ENCODE data around the gene EIF2B2. TPM values are rescaled to one million over a fixed set of nuclear protein-coding genes. Genes with fewer than 3 reads are reported as not detected.

Gene EIF2B2
- total RNA-seq, 4 donors from 2014 or later: 23.3 to 58.0 (median 45.9) TPM

DNA sequence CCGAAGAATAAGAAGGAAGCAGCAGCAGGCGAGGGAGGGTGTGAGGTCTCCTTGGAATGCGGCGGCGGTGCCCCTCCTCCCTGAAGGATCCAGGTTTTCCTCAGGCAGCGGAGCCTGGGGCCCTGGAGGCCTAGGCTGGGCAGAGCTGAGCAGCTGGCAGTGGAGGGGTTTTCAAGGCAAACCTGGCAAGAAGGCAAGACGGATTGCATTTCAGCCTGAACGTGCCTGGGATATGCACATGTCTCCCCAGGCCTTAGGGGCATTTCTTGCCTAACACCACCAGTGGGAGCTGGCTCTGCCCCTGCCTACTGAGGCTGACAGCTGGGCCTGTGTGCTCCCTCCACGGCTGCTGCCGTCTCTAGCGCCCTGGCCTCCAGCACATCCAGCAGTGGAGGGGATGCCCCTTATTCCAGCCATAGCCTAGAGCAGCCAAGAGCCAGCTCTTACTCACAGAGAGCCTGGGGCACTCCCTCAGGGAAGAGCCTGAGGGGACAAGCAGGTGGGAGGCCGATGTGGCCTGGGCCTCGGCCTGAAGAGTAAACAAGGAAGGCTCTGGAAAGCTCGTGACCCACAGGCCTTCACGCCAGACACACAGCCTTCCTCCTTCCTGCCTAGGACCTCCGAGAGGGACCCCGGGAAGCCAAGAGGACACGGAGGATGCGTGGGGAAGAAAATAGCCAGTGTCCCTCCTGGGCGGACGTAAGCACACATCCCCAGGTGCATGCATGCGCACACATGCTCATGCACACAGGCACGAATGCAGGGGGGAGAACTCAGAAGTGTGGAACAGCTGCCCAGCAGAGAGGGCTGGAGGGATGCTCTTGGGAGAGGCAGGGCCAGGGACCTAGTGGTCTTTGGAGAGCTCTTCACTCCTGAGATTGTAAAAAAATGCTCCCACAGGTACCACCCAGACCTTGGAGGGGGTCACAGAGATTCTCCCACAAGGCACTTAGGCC, 23.0 kb upstream of the EIF2B2 start:
- H3K27ac ChIP-seq (replicated peaks in 1 of 4): no peak overlapping the region
- 77% methylated on average over 18 of the region's 23 CpGs for WGBS

GRCh38 chr14:74980398-74980730, 22.4 kb upstream of the EIF2B2 start:
- DNase-seq (ENCODE audit: extremely low spot score): no peak
- H3K9me3 ChIP-seq: no peaks in the 10 kb centered on the region
- H3K4me1 ChIP-seq: peaks cover 16 to 51% (median 38%) of the 10 kb centered on the region in 4 donors
- no peak for TF ChIP-seq POLR2AphosphoS5 (IDR thresholded peaks at IDR 0.05)
- no peak overlapping the region for H3K4me3 ChIP-seq
- no peak overlapping the region for H3K27ac ChIP-seq (replicated peaks in 1 of 4)
- intact Hi-C loops (cut with DNase I): no loop called here
- WGBS: 100% methylated on average over 3 of the region's 4 CpGs
- H3K27me3 ChIP-seq: no peaks in the 10 kb centered on the region
- no peaks in the 10 kb centered on the region for H3K36me3 ChIP-seq

More for the DNA sequence above, 23.0 kb upstream of the EIF2B2 start:
- intact Hi-C loops (cut with DNase I): no loop called here
- Histone ChIP-seq H3K36me3 (no peaks in the 10 kb centered on the region), H3K4me1 (peaks cover 22 to 57% (median 44%) of the 10 kb centered on the region in 4 donors), H3K4me3 (no peak overlapping the region), H3K9me3 (no peaks in the 10 kb centered on the region), H3K27me3 (no peaks in the 10 kb centered on the region)
- TF ChIP-seq CTCF (IDR thresholded peaks at IDR 0.05) (no peak), POLR2A (IDR thresholded peaks at IDR 0.05; ENCODE audit: low read depth) (no peak), EP300 (IDR thresholded peaks at IDR 0.05) (no peak), POLR2AphosphoS5 (IDR thresholded peaks at IDR 0.05) (no peak)
- DNase-seq (ENCODE audit: extremely low spot score): no peak

DNA sequence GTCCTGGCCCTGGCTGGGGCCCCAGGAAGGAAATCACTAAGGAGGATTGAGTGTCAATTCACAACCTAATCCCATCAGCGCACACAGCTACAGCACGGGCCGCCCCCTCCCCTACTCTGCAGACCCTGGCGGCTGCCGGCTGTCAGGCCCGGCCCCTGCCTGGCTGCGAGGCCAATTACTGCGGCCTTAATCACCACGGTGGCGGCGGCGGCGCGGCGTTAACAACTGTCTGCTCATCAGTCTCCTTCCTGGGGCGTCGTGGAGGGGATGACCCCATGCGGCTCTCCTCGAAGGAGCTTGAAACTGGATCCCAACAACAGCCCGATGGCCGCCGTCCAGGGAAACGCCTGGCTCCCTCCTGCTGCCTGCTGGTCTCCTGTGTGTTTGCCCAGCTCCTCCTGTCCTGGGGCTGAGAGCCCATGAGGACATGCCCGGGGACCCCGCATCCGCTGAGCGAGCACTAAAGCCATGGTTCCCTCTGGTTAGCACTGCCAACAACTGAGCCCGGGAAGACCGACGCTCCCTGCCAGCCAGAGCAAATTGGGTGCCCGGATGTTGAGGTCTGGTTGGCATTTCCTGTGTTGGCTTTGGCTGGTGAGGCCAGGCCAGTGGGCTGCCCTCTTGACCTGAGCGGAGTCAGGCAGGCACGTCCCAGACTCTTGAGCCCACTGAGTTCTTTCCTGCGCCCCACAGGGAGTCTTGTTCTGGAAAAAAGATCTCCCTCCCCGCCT, 21.8 kb upstream of the EIF2B2 start:
- no peaks in the 10 kb centered on the region for H3K9me3 ChIP-seq
- TF ChIP-seq CTCF (IDR thresholded peaks at IDR 0.05): no peak
- no peak for TF ChIP-seq POLR2AphosphoS5 (IDR thresholded peaks at IDR 0.05)
- TF ChIP-seq POLR2A (IDR thresholded peaks at IDR 0.05; ENCODE audit: low read depth): no peak
- no peak for TF ChIP-seq EP300 (IDR thresholded peaks at IDR 0.05)
- no peak for DNase-seq (ENCODE audit: extremely low spot score)
- WGBS: 68% methylated on average over 16 of the region's 35 CpGs
- H3K4me3 ChIP-seq: no peak overlapping the region
- peaks cover 11 to 46% (median 33%) of the 10 kb centered on the region in 4 donors for H3K4me1 ChIP-seq
- intact Hi-C loops (cut with DNase I): no loop called here
- H3K27ac ChIP-seq (replicated peaks in 1 of 4): no peak overlapping the region
- H3K36me3 ChIP-seq: no peaks in the 10 kb centered on the region
- no peaks in the 10 kb centered on the region for H3K27me3 ChIP-seq

- no peaks in the 10 kb centered on the region for H3K9me3 ChIP-seq
- H3K27me3 ChIP-seq: no peaks in the 10 kb centered on the region
- no peak for TF ChIP-seq EP300 (IDR thresholded peaks at IDR 0.05)
- no peak for TF ChIP-seq CTCF (IDR thresholded peaks at IDR 0.05)
- no peak for TF ChIP-seq POLR2A (IDR thresholded peaks at IDR 0.05; ENCODE audit: low read depth)
- no peak for TF ChIP-seq POLR2AphosphoS5 (IDR thresholded peaks at IDR 0.05)
- H3K4me3 ChIP-seq: no peak overlapping the region
- H3K36me3 ChIP-seq: no peaks in the 10 kb centered on the region
- H3K27ac ChIP-seq (replicated peaks in 1 of 4): no peak overlapping the region
- H3K4me1 ChIP-seq: peaks cover 11 to 43% (median 32%) of the 10 kb centered on the region in 4 donors
- WGBS: 90% methylated on average over 9 of the region's 9 CpGs
- intact Hi-C loops (cut with DNase I): no loop called here
- DNase-seq (ENCODE audit: extremely low spot score): no peak
Observed at GRCh38 chr14:74981462-74981782, 21.3 kb upstream of the EIF2B2 start.

GRCh38 chr14:74981833-74982232, 20.9 kb upstream of the EIF2B2 start:
- Histone ChIP-seq H3K36me3 (no peaks in the 10 kb centered on the region), H3K27ac (replicated peaks in 1 of 4) (no peak overlapping the region), H3K27me3 (no peaks in the 10 kb centered on the region), H3K9me3 (no peaks in the 10 kb centered on the region), H3K4me1 (peaks cover 11 to 39% (median 32%) of the 10 kb centered on the region in 4 donors), H3K4me3 (no peak overlapping the region)
- intact Hi-C loops (cut with DNase I): no loop called here
- TF ChIP-seq EP300 (IDR thresholded peaks at IDR 0.05) (no peak), POLR2AphosphoS5 (IDR thresholded peaks at IDR 0.05) (no peak), POLR2A (IDR thresholded peaks at IDR 0.05; ENCODE audit: low read depth) (no peak), CTCF (IDR thresholded peaks at IDR 0.05) (no peak)
- WGBS: 88% methylated on average over 5 of the region's 5 CpGs
- no peak for DNase-seq (ENCODE audit: extremely low spot score)
